ENCODE results near the gene CCDC106.
A peak's percentile ranks its signal among the peaks of the same experiment; 100 is the strongest.

Gene CCDC106

DNA sequence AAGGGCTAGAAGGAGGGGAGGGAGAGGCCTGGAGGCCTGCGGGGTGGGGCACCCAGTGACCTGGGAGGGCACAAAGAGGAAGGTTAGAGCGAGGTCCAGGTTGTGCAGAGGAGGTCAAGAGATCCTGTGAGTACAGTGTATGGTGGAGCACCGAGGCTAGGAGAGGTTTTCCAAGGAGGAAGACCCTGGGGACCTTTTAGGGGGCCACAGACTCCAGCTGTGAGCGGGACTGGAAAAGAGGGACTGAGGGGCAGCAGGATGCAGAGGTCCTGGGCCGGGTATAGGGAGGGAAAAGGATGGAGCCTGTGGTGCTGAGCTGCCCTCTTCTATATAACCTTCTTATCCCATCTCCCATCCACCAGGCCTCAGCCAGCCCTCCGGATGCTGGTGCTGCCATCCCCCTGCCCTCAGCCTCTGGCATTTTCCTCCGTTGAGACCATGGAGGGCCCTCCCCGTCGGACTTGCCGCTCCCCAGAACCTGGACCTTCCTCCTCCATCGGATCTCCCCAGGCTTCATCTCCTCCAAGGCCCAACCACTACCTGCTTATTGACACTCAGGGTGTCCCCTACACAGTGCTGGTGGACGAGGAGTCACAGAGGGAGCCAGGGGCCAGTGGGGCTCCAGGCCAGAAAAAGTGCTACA lies 3.7 kb upstream of the CCDC106 start:
- no peaks in the 10 kb centered on the region for H3F3A ChIP-seq (ENCODE audit: low read depth)
- H3K9me2 ChIP-seq (replicated peaks; ENCODE audit: low read depth, low read length), result no peaks in the 10 kb centered on the region
- peaks cover 36% of the 10 kb centered on the region for H3K4me1 ChIP-seq (ENCODE audit: insufficient read depth, low read length, poor library complexity, severe bottlenecking)

DNA sequence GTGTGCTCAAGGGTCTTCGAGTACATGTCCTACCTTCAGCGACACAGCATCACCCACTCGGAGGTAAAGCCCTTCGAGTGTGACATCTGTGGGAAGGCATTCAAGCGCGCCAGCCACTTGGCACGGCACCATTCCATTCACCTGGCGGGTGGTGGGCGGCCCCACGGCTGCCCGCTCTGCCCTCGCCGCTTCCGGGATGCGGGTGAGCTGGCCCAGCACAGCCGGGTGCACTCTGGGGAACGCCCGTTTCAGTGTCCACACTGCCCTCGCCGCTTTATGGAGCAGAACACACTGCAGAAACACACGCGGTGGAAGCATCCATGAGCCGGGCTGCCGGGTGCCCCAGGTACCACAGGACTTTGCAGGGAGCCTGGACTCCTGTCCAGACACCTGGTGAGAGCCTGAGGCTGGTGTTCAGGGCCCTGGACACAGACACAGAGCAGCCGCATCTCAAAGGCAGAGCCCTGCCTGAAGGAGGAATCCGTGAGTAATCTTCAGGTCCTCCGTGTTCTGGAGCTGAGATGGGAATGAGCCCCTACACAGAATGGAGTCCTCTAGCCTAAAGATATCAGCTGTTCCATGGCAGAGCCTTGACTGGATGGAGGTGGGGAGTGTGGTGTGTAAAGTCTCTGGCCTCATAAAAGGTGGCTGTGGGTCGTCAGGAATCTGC lies 3.0 kb upstream of the CCDC106 start:
- H3K36me3 ChIP-seq (ENCODE audit: insufficient read depth, low read length), result no peaks in the 10 kb centered on the region; the same call in 1 of the 2 replicates
- H3K4me3 ChIP-seq (ENCODE audit: low read length, poor library complexity, severe bottlenecking), result peak overlapping the region; percentile 96

More for the DNA sequence above, 3.7 kb upstream of the CCDC106 start:
- Histone ChIP-seq H3K9ac (ENCODE audit: low read depth, low read length, poor library complexity, severe bottlenecking) (peak overlapping the region; percentile 85), H3K36me3 (ENCODE audit: insufficient read depth, low read length) (no peaks in the 10 kb centered on the region; the same call in 1 of the 2 replicates), H4K20me1 (ENCODE audit: insufficient read depth, low read length, poor library complexity, severe bottlenecking) (peaks cover 4% of the 10 kb centered on the region), H3K4me2 (ENCODE audit: low read depth, low read length, poor library complexity, severe bottlenecking) (peak overlapping the region; percentile 100), H2AFZ (ENCODE audit: low read length) (no peak overlapping the region), H3K4me3 (ENCODE audit: low read length, poor library complexity, severe bottlenecking) (peak overlapping the region; percentile 96), H3K79me2 (ENCODE audit: insufficient read depth, low read length) (peaks cover 74% of the 10 kb centered on the region), H3K9me3 (ENCODE audit: insufficient read depth, low read depth, low read length) (no peaks in the 10 kb centered on the region), H3K27me3 (ENCODE audit: insufficient read depth, low read length, poor library complexity, severe bottlenecking) (no peaks in the 10 kb centered on the region)
- TF ChIP-seq, protein P1, sequence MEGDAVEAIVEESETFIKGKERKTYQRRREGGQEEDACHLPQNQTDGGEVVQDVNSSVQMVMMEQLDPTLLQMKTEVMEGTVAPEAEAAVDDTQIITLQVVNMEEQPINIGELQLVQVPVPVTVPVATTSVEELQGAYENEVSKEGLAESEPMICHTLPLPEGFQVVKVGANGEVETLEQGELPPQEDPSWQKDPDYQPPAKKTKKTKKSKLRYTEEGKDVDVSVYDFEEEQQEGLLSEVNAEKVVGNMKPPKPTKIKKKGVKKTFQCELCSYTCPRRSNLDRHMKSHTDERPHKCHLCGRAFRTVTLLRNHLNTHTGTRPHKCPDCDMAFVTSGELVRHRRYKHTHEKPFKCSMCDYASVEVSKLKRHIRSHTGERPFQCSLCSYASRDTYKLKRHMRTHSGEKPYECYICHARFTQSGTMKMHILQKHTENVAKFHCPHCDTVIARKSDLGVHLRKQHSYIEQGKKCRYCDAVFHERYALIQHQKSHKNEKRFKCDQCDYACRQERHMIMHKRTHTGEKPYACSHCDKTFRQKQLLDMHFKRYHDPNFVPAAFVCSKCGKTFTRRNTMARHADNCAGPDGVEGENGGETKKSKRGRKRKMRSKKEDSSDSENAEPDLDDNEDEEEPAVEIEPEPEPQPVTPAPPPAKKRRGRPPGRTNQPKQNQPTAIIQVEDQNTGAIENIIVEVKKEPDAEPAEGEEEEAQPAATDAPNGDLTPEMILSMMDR (conservative IDR thresholded peaks at IDR 0.05; ENCODE audit: low read length), result no peak
- no peak for TF ChIP-seq EZH2phosphoT487 (IDR thresholded peaks at IDR 0.05; ENCODE audit: borderline replicate concordance)

DNA sequence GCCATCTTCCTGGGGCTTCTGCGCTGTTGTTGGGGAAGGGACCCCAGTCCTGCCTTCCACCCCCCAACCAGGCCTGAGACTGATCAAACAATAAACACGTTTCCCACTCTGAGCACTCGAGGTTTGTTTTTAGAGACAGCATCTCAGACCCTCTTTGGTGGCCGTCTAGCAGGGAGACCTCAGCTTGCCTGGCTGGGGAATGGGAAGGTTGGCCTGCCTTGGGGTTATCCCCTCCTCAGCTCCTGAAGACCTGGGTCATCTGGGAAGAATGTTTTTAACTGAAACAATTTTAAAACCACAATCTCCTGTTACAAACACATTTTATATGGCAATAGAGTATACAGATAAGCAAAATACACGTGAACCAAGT lies 2.5 kb upstream of the CCDC106 start:
- Histone ChIP-seq H3K27me3 (ENCODE audit: insufficient read depth, low read length, poor library complexity, severe bottlenecking) (no peaks in the 10 kb centered on the region), H4K20me1 (ENCODE audit: insufficient read depth, low read length, poor library complexity, severe bottlenecking) (peaks cover 4% of the 10 kb centered on the region), H3K4me2 (ENCODE audit: low read depth, low read length, poor library complexity, severe bottlenecking) (peak overlapping the region; percentile 100), H3K9me2 (replicated peaks; ENCODE audit: low read depth, low read length) (no peaks in the 10 kb centered on the region), H3K9ac (ENCODE audit: low read depth, low read length, poor library complexity, severe bottlenecking) (no peak overlapping the region), H3K4me1 (ENCODE audit: insufficient read depth, low read length, poor library complexity, severe bottlenecking) (peaks cover 32% of the 10 kb centered on the region), H3F3A (ENCODE audit: low read depth) (no peaks in the 10 kb centered on the region), H3K79me2 (ENCODE audit: insufficient read depth, low read length) (peaks cover 67% of the 10 kb centered on the region), H3K36me3 (ENCODE audit: insufficient read depth, low read length) (no peaks in the 10 kb centered on the region; the same call in 1 of the 2 replicates), H2AFZ (ENCODE audit: low read length) (no peak overlapping the region), H3K4me3 (ENCODE audit: low read length, poor library complexity, severe bottlenecking) (no peak overlapping the region), H3K9me3 (ENCODE audit: insufficient read depth, low read depth, low read length) (no peaks in the 10 kb centered on the region)
- TF ChIP-seq, protein P1 (conservative IDR thresholded peaks at IDR 0.05; ENCODE audit: low read length), result no peak
- TF ChIP-seq EZH2phosphoT487 (IDR thresholded peaks at IDR 0.05; ENCODE audit: borderline replicate concordance), result no peak

More for the DNA sequence above, 3.0 kb upstream of the CCDC106 start:
- Histone ChIP-seq H2AFZ (ENCODE audit: low read length) (no peak overlapping the region), H3K4me1 (ENCODE audit: insufficient read depth, low read length, poor library complexity, severe bottlenecking) (peaks cover 35% of the 10 kb centered on the region), H4K20me1 (ENCODE audit: insufficient read depth, low read length, poor library complexity, severe bottlenecking) (peaks cover 4% of the 10 kb centered on the region), H3K4me2 (ENCODE audit: low read depth, low read length, poor library complexity, severe bottlenecking) (peak overlapping the region; percentile 100), H3F3A (ENCODE audit: low read depth) (no peaks in the 10 kb centered on the region), H3K9ac (ENCODE audit: low read depth, low read length, poor library complexity, severe bottlenecking) (peak overlapping the region; percentile 85), H3K27me3 (ENCODE audit: insufficient read depth, low read length, poor library complexity, severe bottlenecking) (no peaks in the 10 kb centered on the region), H3K9me3 (ENCODE audit: insufficient read depth, low read depth, low read length) (no peaks in the 10 kb centered on the region), H3K9me2 (replicated peaks; ENCODE audit: low read depth, low read length) (no peaks in the 10 kb centered on the region), H3K79me2 (ENCODE audit: insufficient read depth, low read length) (peaks cover 72% of the 10 kb centered on the region)
- TF ChIP-seq, protein P1 (conservative IDR thresholded peaks at IDR 0.05; ENCODE audit: low read length), result no peak
- TF ChIP-seq EZH2phosphoT487 (IDR thresholded peaks at IDR 0.05; ENCODE audit: borderline replicate concordance), result no peak

Measured in Loucy (cell line).